ENCODE results near the gene HBE1.
A peak's percentile ranks its signal among the peaks of the same experiment; 100 is the strongest.

DNA sequence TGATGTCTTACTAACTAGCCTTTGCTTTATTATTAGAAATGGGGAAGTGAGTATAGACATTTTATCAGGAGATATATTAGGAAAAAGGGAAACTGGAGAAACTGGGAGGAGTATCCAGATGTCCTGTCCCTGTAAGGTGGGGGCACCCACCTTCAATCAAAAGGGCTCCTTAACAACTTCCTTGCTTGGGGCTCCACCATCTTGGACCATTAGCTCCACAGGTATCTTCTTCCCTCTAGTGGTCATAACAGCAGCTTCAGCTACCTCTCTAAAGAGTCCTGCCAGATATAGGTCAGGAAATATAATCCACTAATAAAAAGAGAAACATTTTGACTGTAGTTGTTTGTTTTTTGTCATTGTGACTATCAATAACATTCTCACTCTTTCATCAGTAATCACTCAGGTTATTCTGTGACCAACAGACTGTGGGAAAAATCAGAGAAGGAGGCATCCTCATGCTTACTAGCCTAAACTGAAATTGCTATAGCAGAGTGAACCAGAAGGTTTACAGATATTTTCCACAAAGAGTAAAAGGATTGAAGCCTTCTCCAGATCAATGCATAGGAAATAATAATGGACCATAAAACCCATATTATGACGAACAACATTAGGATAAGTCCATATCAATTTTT lies 21.6 kb upstream of the HBE1 start:
- TF ChIP-seq, protein P1, sequence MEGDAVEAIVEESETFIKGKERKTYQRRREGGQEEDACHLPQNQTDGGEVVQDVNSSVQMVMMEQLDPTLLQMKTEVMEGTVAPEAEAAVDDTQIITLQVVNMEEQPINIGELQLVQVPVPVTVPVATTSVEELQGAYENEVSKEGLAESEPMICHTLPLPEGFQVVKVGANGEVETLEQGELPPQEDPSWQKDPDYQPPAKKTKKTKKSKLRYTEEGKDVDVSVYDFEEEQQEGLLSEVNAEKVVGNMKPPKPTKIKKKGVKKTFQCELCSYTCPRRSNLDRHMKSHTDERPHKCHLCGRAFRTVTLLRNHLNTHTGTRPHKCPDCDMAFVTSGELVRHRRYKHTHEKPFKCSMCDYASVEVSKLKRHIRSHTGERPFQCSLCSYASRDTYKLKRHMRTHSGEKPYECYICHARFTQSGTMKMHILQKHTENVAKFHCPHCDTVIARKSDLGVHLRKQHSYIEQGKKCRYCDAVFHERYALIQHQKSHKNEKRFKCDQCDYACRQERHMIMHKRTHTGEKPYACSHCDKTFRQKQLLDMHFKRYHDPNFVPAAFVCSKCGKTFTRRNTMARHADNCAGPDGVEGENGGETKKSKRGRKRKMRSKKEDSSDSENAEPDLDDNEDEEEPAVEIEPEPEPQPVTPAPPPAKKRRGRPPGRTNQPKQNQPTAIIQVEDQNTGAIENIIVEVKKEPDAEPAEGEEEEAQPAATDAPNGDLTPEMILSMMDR (IDR thresholded peaks at IDR 0.05): peak; percentile 53
- TF ChIP-seq, protein P2, sequence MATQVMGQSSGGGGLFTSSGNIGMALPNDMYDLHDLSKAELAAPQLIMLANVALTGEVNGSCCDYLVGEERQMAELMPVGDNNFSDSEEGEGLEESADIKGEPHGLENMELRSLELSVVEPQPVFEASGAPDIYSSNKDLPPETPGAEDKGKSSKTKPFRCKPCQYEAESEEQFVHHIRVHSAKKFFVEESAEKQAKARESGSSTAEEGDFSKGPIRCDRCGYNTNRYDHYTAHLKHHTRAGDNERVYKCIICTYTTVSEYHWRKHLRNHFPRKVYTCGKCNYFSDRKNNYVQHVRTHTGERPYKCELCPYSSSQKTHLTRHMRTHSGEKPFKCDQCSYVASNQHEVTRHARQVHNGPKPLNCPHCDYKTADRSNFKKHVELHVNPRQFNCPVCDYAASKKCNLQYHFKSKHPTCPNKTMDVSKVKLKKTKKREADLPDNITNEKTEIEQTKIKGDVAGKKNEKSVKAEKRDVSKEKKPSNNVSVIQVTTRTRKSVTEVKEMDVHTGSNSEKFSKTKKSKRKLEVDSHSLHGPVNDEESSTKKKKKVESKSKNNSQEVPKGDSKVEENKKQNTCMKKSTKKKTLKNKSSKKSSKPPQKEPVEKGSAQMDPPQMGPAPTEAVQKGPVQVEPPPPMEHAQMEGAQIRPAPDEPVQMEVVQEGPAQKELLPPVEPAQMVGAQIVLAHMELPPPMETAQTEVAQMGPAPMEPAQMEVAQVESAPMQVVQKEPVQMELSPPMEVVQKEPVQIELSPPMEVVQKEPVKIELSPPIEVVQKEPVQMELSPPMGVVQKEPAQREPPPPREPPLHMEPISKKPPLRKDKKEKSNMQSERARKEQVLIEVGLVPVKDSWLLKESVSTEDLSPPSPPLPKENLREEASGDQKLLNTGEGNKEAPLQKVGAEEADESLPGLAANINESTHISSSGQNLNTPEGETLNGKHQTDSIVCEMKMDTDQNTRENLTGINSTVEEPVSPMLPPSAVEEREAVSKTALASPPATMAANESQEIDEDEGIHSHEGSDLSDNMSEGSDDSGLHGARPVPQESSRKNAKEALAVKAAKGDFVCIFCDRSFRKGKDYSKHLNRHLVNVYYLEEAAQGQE (IDR thresholded peaks at IDR 0.05; ENCODE audit: low read depth, low read length): no peak
- no peak for TF ChIP-seq RCOR1 (IDR thresholded peaks at IDR 0.05; ENCODE audit: low read length)
- peak; percentile 34; the same call in 1 of the 2 replicates for TF ChIP-seq YY1 (IDR thresholded peaks at IDR 0.05; ENCODE audit: low read depth)
- no peak for TF ChIP-seq POLR2AphosphoS5 (IDR thresholded peaks at IDR 0.05; ENCODE audit: low read depth, low read length)
- no peak for TF ChIP-seq ELF1 (IDR thresholded peaks at IDR 0.05)
- no peak for TF ChIP-seq TCF12 (IDR thresholded peaks at IDR 0.05)
- no peak for TF ChIP-seq SMC3 (IDR thresholded peaks at IDR 0.05; ENCODE audit: low read depth, low read length)

All from SK-N-SH (cell line).